IMR-90 (cell line): Measurements from ENCODE around the gene FASLG. TPM values are rescaled to one million over a fixed set of nuclear protein-coding genes. Genes with fewer than 3 reads are reported as not detected.
A peak's percentile ranks its signal among the peaks of the same experiment; 100 is the strongest.

Source experiments
- ATAC-seq: fragments of 200-7000 bp; cut with Tn5 transposase; 2 replicates; pipeline ENCODE4 v1.9.1; 2020; ENCODE audit warnings: low read depth, mild to moderate bottlenecking, moderate library complexity
- BruUV-seq: library from RNA; stranded (reverse); fragments of 400-500 nt; replicated peaks from 2 replicates; lab custom pipeline; 2021; lab: Mats Ljungman, UMichigan
- CTCF ChIA-PET: fragments of 300-600 bp; formaldehyde crosslinking; extraction: SDS; loops from one replicate; lab custom pipeline; 2021; ENCODE audit warnings: antibody characterized with exemption; lab: Yijun Ruan, JAX
- POLR2A ChIA-PET: fragments of 300-600 bp; sonication (Branson Sonifier 250); formaldehyde crosslinking; loops from one replicate; lab custom pipeline; 2022; ENCODE audit warnings: antibody characterized with exemption; ENCODE audit not compliant: unreplicated experiment; lab: Charles Lee
- DNase-seq: peaks from one replicate; pipeline ENCODE4 v3.0.0; 2013
- H2AFZ ChIP-seq: replicated peaks from 2 replicates; pipeline ENCODE3; 2013; ENCODE audit warnings: low read length, mild to moderate bottlenecking; ENCODE audit not compliant: poor library complexity
- H2AK5ac ChIP-seq: 2 replicates; pipeline ENCODE4 v1.6.1; 2013; ENCODE audit warnings: low read depth, low read length, inconsistent platforms
- H2AK9ac ChIP-seq: replicated peaks from 2 replicates; pipeline ENCODE3; 2013; ENCODE audit warnings: mild to moderate bottlenecking, low read depth, low read length, moderate library complexity; ENCODE audit not compliant: poor library complexity
- H2BK120ac ChIP-seq: 2 replicates; pipeline ENCODE4 v1.6.1; 2013; ENCODE audit warnings: low read depth, low read length, inconsistent platforms
- H2BK15ac ChIP-seq: 3 replicates; pipeline ENCODE4 v1.6.1; 2013; ENCODE audit warnings: low read depth, low read length, inconsistent platforms
- H2BK20ac ChIP-seq: 2 replicates; pipeline ENCODE4 v1.6.1; 2013; ENCODE audit warnings: low read depth, mild to moderate bottlenecking, inconsistent platforms, low read length, moderate library complexity
- H2BK5ac ChIP-seq: 2 replicates; pipeline ENCODE4 v1.6.1; 2013; ENCODE audit warnings: mild to moderate bottlenecking, low read depth, low read length, inconsistent platforms; ENCODE audit not compliant: poor library complexity, severe bottlenecking
- H3K14ac ChIP-seq: replicated peaks from 2 replicates; pipeline ENCODE4 v1.6.1; 2013; ENCODE audit warnings: low read depth, low read length, inconsistent platforms
- H3K18ac ChIP-seq: 2 replicates; pipeline ENCODE4 v1.6.1; 2013; ENCODE audit warnings: low read depth, low read length, control low read depth
- H3K23ac ChIP-seq: 2 replicates; pipeline ENCODE4 v1.6.1; 2013; ENCODE audit warnings: low read depth, low read length, inconsistent platforms
- H3K27ac ChIP-seq: 2 replicates; pipeline ENCODE4 v1.5.1; 2013; ENCODE audit warnings: mild to moderate bottlenecking, control low read depth, low read length; ENCODE audit not compliant: insufficient read depth
- H3K27me3 ChIP-seq: 2 replicates; pipeline ENCODE4 v1.6.1; 2013; ENCODE audit warnings: low read length; ENCODE audit not compliant: control insufficient read depth, insufficient read depth
- H3K36me3 ChIP-seq: 2 replicates; pipeline ENCODE4 v1.6.1; 2013; ENCODE audit warnings: low read length, mixed read lengths; ENCODE audit not compliant: control insufficient read depth, insufficient read depth
- H3K4ac ChIP-seq: 2 replicates; pipeline ENCODE4 v1.6.1; 2013; ENCODE audit warnings: low read depth, low read length, inconsistent platforms
- H3K4me1 ChIP-seq: 2 replicates; pipeline ENCODE4 v1.6.1; 2013; ENCODE audit warnings: low read length, mixed read lengths; ENCODE audit not compliant: control insufficient read depth, insufficient read depth
- H3K4me2 ChIP-seq: 2 replicates; pipeline ENCODE4 v1.6.1; 2013; ENCODE audit warnings: low read depth, mild to moderate bottlenecking, control low read depth, low read length, moderate library complexity
- H3K4me3 ChIP-seq: 2 replicates; pipeline ENCODE4 v1.5.1; 2013; ENCODE audit warnings: low read depth, mild to moderate bottlenecking, control low read depth, low read length, moderate library complexity; ENCODE audit not compliant: insufficient read depth
- H3K56ac ChIP-seq: 2 replicates; pipeline ENCODE4 v1.6.1; 2013; ENCODE audit warnings: low read length, inconsistent platforms; ENCODE audit not compliant: insufficient read depth; ENCODE audit errors: extremely low read depth
- H3K79me1 ChIP-seq, 2 experiments: 2 replicates each; pipeline ENCODE4 v1.6.1; 2013; ENCODE audit warnings: low read length in 2 of 2, inconsistent platforms in 1 of 2, low read depth in 1 of 2
- H3K9ac ChIP-seq: 2 replicates; pipeline ENCODE4 v1.6.1; 2013; ENCODE audit warnings: low read depth, low read length, control low read depth
- H3K9me1 ChIP-seq: 2 replicates; pipeline ENCODE4 v1.6.1; 2013; ENCODE audit warnings: low read length, inconsistent platforms; ENCODE audit not compliant: insufficient read depth
- H3K9me3 ChIP-seq: 2 replicates; pipeline ENCODE4 v1.6.1; 2013; ENCODE audit warnings: low read length; ENCODE audit not compliant: control insufficient read depth, insufficient read depth
- H4K20me1 ChIP-seq: 2 replicates; pipeline ENCODE4 v1.6.1; 2013; ENCODE audit warnings: low read length, inconsistent platforms; ENCODE audit not compliant: insufficient read depth
- H4K5ac ChIP-seq: 2 replicates; pipeline ENCODE4 v1.6.1; 2013; ENCODE audit warnings: mild to moderate bottlenecking, low read depth, low read length, control low read depth
- H4K8ac ChIP-seq, 2 experiments: 2 replicates each; pipeline ENCODE4 v1.6.1; 2013; ENCODE audit warnings: low read depth in 2 of 2, low read length in 2 of 2, control low read depth in 1 of 2, inconsistent platforms in 1 of 2
- H4K91ac ChIP-seq: 2 replicates; pipeline ENCODE4 v1.6.1; 2013; ENCODE audit warnings: low read depth, low read length, inconsistent platforms; ENCODE audit not compliant: insufficient read depth
- BHLHE40 ChIP-seq: fragments of 150-350 bp; IDR thresholded peaks from 2 replicates; pipeline ENCODE4 v1.6.1; 2016; ENCODE audit warnings: mild to moderate bottlenecking, low read depth, low read length
- CEBPB ChIP-seq: IDR thresholded peaks from 2 replicates; pipeline ENCODE4 v1.6.1; 2012; ENCODE audit warnings: low read depth, low read length, improper control_type of control experiment
- CHD1 ChIP-seq: IDR thresholded peaks from 2 replicates; pipeline ENCODE4 v1.6.1; 2012; ENCODE audit warnings: low read depth, low read length, improper control_type of control experiment
- FOS ChIP-seq: fragments of 150-350 bp; IDR thresholded peaks from 2 replicates; pipeline ENCODE4 v1.6.1; 2016; ENCODE audit warnings: low read depth, low read length
- MAZ ChIP-seq: IDR thresholded peaks from 2 replicates; pipeline ENCODE4 v1.6.1; 2012; ENCODE audit warnings: low read depth, mild to moderate bottlenecking, low read length, improper control_type of control experiment, moderate library complexity, borderline replicate concordance
- MXI1 ChIP-seq: IDR thresholded peaks from 2 replicates; pipeline ENCODE4 v1.6.1; 2012; ENCODE audit warnings: low read depth, mild to moderate bottlenecking, low read length, moderate library complexity, borderline replicate concordance
- NFE2L2 ChIP-seq: fragments of 150-350 bp; IDR thresholded peaks from 2 replicates; pipeline ENCODE4 v1.6.1; 2016; ENCODE audit warnings: low read depth, mild to moderate bottlenecking, low read length
- RAD21 ChIP-seq: IDR thresholded peaks from 2 replicates; pipeline ENCODE4 v1.6.1; 2012; ENCODE audit warnings: low read length, improper control_type of control experiment
- RCOR1 ChIP-seq: IDR thresholded peaks from 2 replicates; pipeline ENCODE4 v1.6.1; 2012; ENCODE audit warnings: mild to moderate bottlenecking, low read length, improper control_type of control experiment; ENCODE audit not compliant: insufficient replicate concordance
- RFX5 ChIP-seq: IDR thresholded peaks from 2 replicates; pipeline ENCODE4 v1.8.0; 2012; ENCODE audit warnings: low read depth, mild to moderate bottlenecking, low read length, moderate library complexity
- SMC3 ChIP-seq: fragments of 150-350 bp; IDR thresholded peaks from 2 replicates; pipeline ENCODE4 v1.6.1; 2016; ENCODE audit warnings: low read depth, mild to moderate bottlenecking, antibody characterized with exemption, low read length, moderate library complexity
- WGBS, 2 experiments: methylation state at CpG; one replicate each; pipeline versions ENCODE4 v1.1.5 to v1.1.7; 2013; ENCODE audit warnings: missing lambda C conversion rate in 2 of 2; ENCODE audit not compliant: insufficient read length in 1 of 2; ENCODE audit errors: extremely low coverage in 2 of 2; 5-methylcytosine and 5-hydroxymethylcytosine counted together
- dilution Hi-C: fragments of 300-500 bp; cut with HindIII; formaldehyde crosslinking; loops from one replicate; pipeline ENCODE4 v1.14.3; 2018; ENCODE audit warnings: low sequenced_read_pairs; ENCODE audit not compliant: unreplicated experiment
- in situ Hi-C: fragments of 300-500 bp; cut with MboI; formaldehyde crosslinking; loops from 3 replicates; pipeline ENCODE4 v1.14.3; 2019; ENCODE audit warnings: low sequenced_read_pairs, inconsistent platforms, mixed read lengths
- intact Hi-C: fragments of 100-400 bp; cut with micrococcal nuclease; formaldehyde crosslinking; loops from 2 replicates; pipeline ENCODE4 v1.10.0; 2022
- polyA plus RNA-seq, 3 experiments: library from polyadenylated mRNA; depleted of rRNA; stranded (reverse); fragments of >200 nt; gene quantifications; 2 replicates each; pipeline ENCODE4 v1.2.3, GENCODE V29; 2012; ENCODE audit warnings: low replicate concordance in 1 of 3
- total RNA-seq: library from RNA; depleted of rRNA; stranded (reverse); fragments of >200 nt; gene quantifications from 2 replicates; pipeline ENCODE4 v1.2.3, GENCODE V29; 2012
- TF ChIP-seq, protein P1 (sequence below): fragments of 150-350 bp; IDR thresholded peaks from 2 replicates; pipeline ENCODE4 v1.6.1; 2016; ENCODE audit warnings: low read depth, mild to moderate bottlenecking, low read length, moderate library complexity, borderline replicate concordance
- TF ChIP-seq, protein P2 (sequence below): fragments of 150-350 bp; IDR thresholded peaks from 2 replicates; pipeline ENCODE4 v1.6.1; 2017; ENCODE audit warnings: mild to moderate bottlenecking, antibody characterized with exemption, low read length, low read depth

Gene FASLG
- total and polyA plus RNA-seq, 2 of the 4 experiments (the other 2 are of a cell fraction): 0.14 to 0.18 TPM

DNA sequence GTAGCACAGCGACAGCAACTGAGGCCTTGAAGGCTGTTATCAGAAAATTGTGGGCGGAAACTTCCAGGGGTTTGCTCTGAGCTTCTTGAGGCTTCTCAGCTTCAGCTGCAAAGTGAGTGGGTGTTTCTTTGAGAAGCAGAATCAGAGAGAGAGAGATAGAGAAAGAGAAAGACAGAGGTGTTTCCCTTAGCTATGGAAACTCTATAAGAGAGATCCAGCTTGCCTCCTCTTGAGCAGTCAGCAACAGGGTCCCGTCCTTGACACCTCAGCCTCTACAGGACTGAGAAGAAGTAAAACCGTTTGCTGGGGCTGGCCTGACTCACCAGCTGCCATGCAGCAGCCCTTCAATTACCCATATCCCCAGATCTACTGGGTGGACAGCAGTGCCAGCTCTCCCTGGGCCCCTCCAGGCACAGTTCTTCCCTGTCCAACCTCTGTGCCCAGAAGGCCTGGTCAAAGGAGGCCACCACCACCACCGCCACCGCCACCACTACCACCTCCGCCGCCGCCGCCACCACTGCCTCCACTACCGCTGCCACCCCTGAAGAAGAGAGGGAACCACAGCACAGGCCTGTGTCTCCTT lies at the start of gene FASLG (continued):
- no peak for TF ChIP-seq RFX5

DNA sequence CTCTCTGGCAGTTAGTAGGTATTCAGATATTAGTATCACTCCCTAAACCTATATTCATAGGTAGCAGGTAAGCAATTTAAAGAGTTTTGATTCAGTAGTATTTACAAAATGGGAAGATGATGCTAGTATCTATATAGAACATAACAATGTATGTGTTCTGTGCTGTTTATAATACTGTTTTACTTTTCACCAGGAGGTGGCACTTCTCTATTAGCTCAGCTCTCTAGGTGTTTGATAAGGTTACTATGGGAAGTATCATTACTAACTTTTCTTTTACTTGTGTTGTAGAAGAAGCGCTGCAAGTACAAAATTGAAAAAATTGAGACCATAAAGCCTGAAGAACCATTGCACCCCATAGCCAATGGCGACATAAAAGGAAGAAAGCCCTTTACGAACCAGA lies 49.4 kb upstream of the FASLG start:
- no peak overlapping the region for H2BK5ac ChIP-seq
- CTCF ChIA-PET: interaction anchor here (1.0 to 1.5 kb wide), 5 partner anchors 10 to 443 kb away, joined by 3 to 6 read pairs (median 3); no protein-coding TSS in a partner anchor
- peaks cover 6% of the 10 kb centered on the region; the same call in 1 of the 2 replicates for H3K36me3 ChIP-seq
- H3K27me3 ChIP-seq: no peaks in the 10 kb centered on the region
- H2AFZ ChIP-seq: no peak overlapping the region
- H2AK5ac ChIP-seq: no peak overlapping the region
- no peak overlapping the region for H3K14ac ChIP-seq
- no peak overlapping the region for H2BK120ac ChIP-seq
- intact Hi-C loops (loop anchor here (1.0 kb wide), 1 partner anchor 110 kb away; no protein-coding TSS in a partner anchor), in situ Hi-C loops (no loop called here), dilution Hi-C loops (no loop called here)
- 0 out of 2 replicates have a peak, but pooled peaks cover 2% of the 10 kb centered on the region for H3K4me1 ChIP-seq
- no peak overlapping the region for H3K23ac ChIP-seq
- WGBS, 2 experiments: no CpG with 5 or more reads among the region's 3 CpGs
- H3K4ac ChIP-seq: no peak overlapping the region
- no peak overlapping the region for H3K4me3 ChIP-seq
- H4K91ac ChIP-seq: no peak overlapping the region
- no peak overlapping the region for H2AK9ac ChIP-seq
- H3K9ac ChIP-seq: no peak overlapping the region
- BruUV-seq: no TSS peak
- DNase-seq: no peak
- H3K79me1 ChIP-seq: peaks cover 7 to 15% of the 10 kb centered on the region in 2 experiments; a peak in 2 of 4 replicates
- H3K9me1 ChIP-seq: no peaks in the 10 kb centered on the region
- no peak overlapping the region for H3K56ac ChIP-seq
- no peaks in the 10 kb centered on the region for H3K9me3 ChIP-seq
- H4K20me1 ChIP-seq: no peaks in the 10 kb centered on the region
- H2BK15ac ChIP-seq: no peak overlapping the region
- ATAC-seq: no peak
- H3K4me2 ChIP-seq: no peak overlapping the region
- H3K18ac ChIP-seq: no peak overlapping the region
- POLR2A ChIA-PET: no interaction called here
- no peak overlapping the region for H2BK20ac ChIP-seq
- H4K8ac ChIP-seq: no peak overlapping the region
- no peak overlapping the region for H4K5ac ChIP-seq
- no peak overlapping the region for H3K27ac ChIP-seq
- TF ChIP-seq NFE2L2: no peak
- TF ChIP-seq FOS: no peak
- no peak for TF ChIP-seq RCOR1
- TF ChIP-seq MXI1: no peak
- no peak for TF ChIP-seq BHLHE40
- TF ChIP-seq, protein P1, sequence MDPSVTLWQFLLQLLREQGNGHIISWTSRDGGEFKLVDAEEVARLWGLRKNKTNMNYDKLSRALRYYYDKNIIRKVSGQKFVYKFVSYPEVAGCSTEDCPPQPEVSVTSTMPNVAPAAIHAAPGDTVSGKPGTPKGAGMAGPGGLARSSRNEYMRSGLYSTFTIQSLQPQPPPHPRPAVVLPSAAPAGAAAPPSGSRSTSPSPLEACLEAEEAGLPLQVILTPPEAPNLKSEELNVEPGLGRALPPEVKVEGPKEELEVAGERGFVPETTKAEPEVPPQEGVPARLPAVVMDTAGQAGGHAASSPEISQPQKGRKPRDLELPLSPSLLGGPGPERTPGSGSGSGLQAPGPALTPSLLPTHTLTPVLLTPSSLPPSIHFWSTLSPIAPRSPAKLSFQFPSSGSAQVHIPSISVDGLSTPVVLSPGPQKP: no peak
- peak; percentile 42; the same call in 1 of the 2 replicates for TF ChIP-seq SMC3
- TF ChIP-seq, protein P2, sequence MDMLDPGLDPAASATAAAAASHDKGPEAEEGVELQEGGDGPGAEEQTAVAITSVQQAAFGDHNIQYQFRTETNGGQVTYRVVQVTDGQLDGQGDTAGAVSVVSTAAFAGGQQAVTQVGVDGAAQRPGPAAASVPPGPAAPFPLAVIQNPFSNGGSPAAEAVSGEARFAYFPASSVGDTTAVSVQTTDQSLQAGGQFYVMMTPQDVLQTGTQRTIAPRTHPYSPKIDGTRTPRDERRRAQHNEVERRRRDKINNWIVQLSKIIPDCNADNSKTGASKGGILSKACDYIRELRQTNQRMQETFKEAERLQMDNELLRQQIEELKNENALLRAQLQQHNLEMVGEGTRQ: no peak
- no peak for TF ChIP-seq CEBPB
- TF ChIP-seq CHD1: no peak
- TF ChIP-seq RAD21: peak; percentile 43
- TF ChIP-seq MAZ: no peak
